ENCODE data around the gene TJAP1.

Gene TJAP1

GRCh38 chr6:43475516-43475915 is 1.9 kb upstream of the TJAP1 start:
- no peaks in the 10 kb centered on the region for H3K27me3 ChIP-seq (replicated peaks; ENCODE audit: control insufficient read depth, insufficient read depth, low read length, poor library complexity, severe bottlenecking)
- no peak overlapping the region for H3K4me3 ChIP-seq (ENCODE audit: insufficient read depth, low read depth, low read length, poor library complexity, severe bottlenecking)
- no peaks in the 10 kb centered on the region for H3K9me3 ChIP-seq (ENCODE audit: control insufficient read depth, low read length)
- no peak overlapping the region for H3K27ac ChIP-seq (ENCODE audit: insufficient read depth, low read length, poor library complexity, severe bottlenecking)
- DNase-seq: no peak
- H3K36me3 ChIP-seq (ENCODE audit: control insufficient read depth, insufficient read depth, low read length): no peaks in the 10 kb centered on the region
- peaks cover 14% of the 10 kb centered on the region for H3K4me1 ChIP-seq (ENCODE audit: control insufficient read depth, insufficient read depth, low read length, poor library complexity, severe bottlenecking)

GRCh38 chr6:43476746-43477145 is 624 bp upstream of the TJAP1 start:
- Histone ChIP-seq H3K4me3 (ENCODE audit: insufficient read depth, low read depth, low read length, poor library complexity, severe bottlenecking) (peak overlapping the region; percentile 92), H3K27ac (ENCODE audit: insufficient read depth, low read length, poor library complexity, severe bottlenecking) (peak overlapping the region; percentile 93), H3K27me3 (replicated peaks; ENCODE audit: control insufficient read depth, insufficient read depth, low read length, poor library complexity, severe bottlenecking) (no peaks in the 10 kb centered on the region), H3K9me3 (ENCODE audit: control insufficient read depth, low read length) (no peaks in the 10 kb centered on the region), H3K36me3 (ENCODE audit: control insufficient read depth, insufficient read depth, low read length) (no peaks in the 10 kb centered on the region), H3K4me1 (ENCODE audit: control insufficient read depth, insufficient read depth, low read length, poor library complexity, severe bottlenecking) (peaks cover 14% of the 10 kb centered on the region)
- no peak for DNase-seq

- Histone ChIP-seq H3K27me3 (replicated peaks; ENCODE audit: control insufficient read depth, insufficient read depth, low read length, poor library complexity, severe bottlenecking) (no peaks in the 10 kb centered on the region), H3K9me3 (ENCODE audit: control insufficient read depth, low read length) (no peaks in the 10 kb centered on the region), H3K4me3 (ENCODE audit: insufficient read depth, low read depth, low read length, poor library complexity, severe bottlenecking) (peak overlapping the region; percentile 92), H3K27ac (ENCODE audit: insufficient read depth, low read length, poor library complexity, severe bottlenecking) (peak overlapping the region; percentile 93), H3K36me3 (ENCODE audit: control insufficient read depth, insufficient read depth, low read length) (peaks cover 4% of the 10 kb centered on the region), H3K4me1 (ENCODE audit: control insufficient read depth, insufficient read depth, low read length, poor library complexity, severe bottlenecking) (peaks cover 14% of the 10 kb centered on the region)
- DNase-seq: no peak
Observed at GRCh38 chr6:43478008-43478372, 620 bp downstream of the TJAP1 start.

- no peak overlapping the region for H3K27ac ChIP-seq (ENCODE audit: insufficient read depth, low read length, poor library complexity, severe bottlenecking)
- no peaks in the 10 kb centered on the region for H3K9me3 ChIP-seq (ENCODE audit: control insufficient read depth, low read length)
- no peak overlapping the region for H3K4me3 ChIP-seq (ENCODE audit: insufficient read depth, low read depth, low read length, poor library complexity, severe bottlenecking)
- DNase-seq: no peak
- peaks cover 14% of the 10 kb centered on the region for H3K4me1 ChIP-seq (ENCODE audit: control insufficient read depth, insufficient read depth, low read length, poor library complexity, severe bottlenecking)
- no peaks in the 10 kb centered on the region for H3K27me3 ChIP-seq (replicated peaks; ENCODE audit: control insufficient read depth, insufficient read depth, low read length, poor library complexity, severe bottlenecking)
- H3K36me3 ChIP-seq (ENCODE audit: control insufficient read depth, insufficient read depth, low read length): peaks cover 4% of the 10 kb centered on the region
Observed at GRCh38 chr6:43481075-43481474, 3.7 kb downstream of the TJAP1 start.

GRCh38 chr6:43481591-43482236 is 4.3 kb downstream of the TJAP1 start:
- Histone ChIP-seq H3K27ac (ENCODE audit: insufficient read depth, low read length, poor library complexity, severe bottlenecking) (no peak overlapping the region), H3K4me1 (ENCODE audit: control insufficient read depth, insufficient read depth, low read length, poor library complexity, severe bottlenecking) (peaks cover 13% of the 10 kb centered on the region), H3K4me3 (ENCODE audit: insufficient read depth, low read depth, low read length, poor library complexity, severe bottlenecking) (no peak overlapping the region), H3K27me3 (replicated peaks; ENCODE audit: control insufficient read depth, insufficient read depth, low read length, poor library complexity, severe bottlenecking) (no peaks in the 10 kb centered on the region), H3K36me3 (ENCODE audit: control insufficient read depth, insufficient read depth, low read length) (peaks cover 4% of the 10 kb centered on the region), H3K9me3 (ENCODE audit: control insufficient read depth, low read length) (no peaks in the 10 kb centered on the region)
- no peak for DNase-seq

GRCh38 chr6:43488667-43489276 is 11.4 kb downstream of the TJAP1 start:
- Histone ChIP-seq H3K4me1 (ENCODE audit: control insufficient read depth, insufficient read depth, low read length, poor library complexity, severe bottlenecking) (no peaks in the 10 kb centered on the region), H3K9me3 (ENCODE audit: control insufficient read depth, low read length) (no peaks in the 10 kb centered on the region), H3K27me3 (replicated peaks; ENCODE audit: control insufficient read depth, insufficient read depth, low read length, poor library complexity, severe bottlenecking) (no peaks in the 10 kb centered on the region), H3K36me3 (ENCODE audit: control insufficient read depth, insufficient read depth, low read length) (peaks cover 10% of the 10 kb centered on the region), H3K4me3 (ENCODE audit: insufficient read depth, low read depth, low read length, poor library complexity, severe bottlenecking) (no peak overlapping the region), H3K27ac (ENCODE audit: insufficient read depth, low read length, poor library complexity, severe bottlenecking) (no peak overlapping the region)
- DNase-seq: no peak

- Histone ChIP-seq H3K27me3 (replicated peaks; ENCODE audit: control insufficient read depth, insufficient read depth, low read length, poor library complexity, severe bottlenecking) (no peaks in the 10 kb centered on the region), H3K9me3 (ENCODE audit: control insufficient read depth, low read length) (no peaks in the 10 kb centered on the region), H3K27ac (ENCODE audit: insufficient read depth, low read length, poor library complexity, severe bottlenecking) (no peak overlapping the region), H3K4me1 (ENCODE audit: control insufficient read depth, insufficient read depth, low read length, poor library complexity, severe bottlenecking) (no peaks in the 10 kb centered on the region), H3K36me3 (ENCODE audit: control insufficient read depth, insufficient read depth, low read length) (peaks cover 10% of the 10 kb centered on the region), H3K4me3 (ENCODE audit: insufficient read depth, low read depth, low read length, poor library complexity, severe bottlenecking) (no peak overlapping the region)
- DNase-seq: no peak
Observed at GRCh38 chr6:43489277-43490072, 12.1 kb downstream of the TJAP1 start.

- Histone ChIP-seq H3K27ac (ENCODE audit: insufficient read depth, low read length, poor library complexity, severe bottlenecking) (no peak overlapping the region), H3K4me3 (ENCODE audit: insufficient read depth, low read depth, low read length, poor library complexity, severe bottlenecking) (no peak overlapping the region), H3K27me3 (replicated peaks; ENCODE audit: control insufficient read depth, insufficient read depth, low read length, poor library complexity, severe bottlenecking) (no peaks in the 10 kb centered on the region), H3K36me3 (ENCODE audit: control insufficient read depth, insufficient read depth, low read length) (peaks cover 10% of the 10 kb centered on the region), H3K9me3 (ENCODE audit: control insufficient read depth, low read length) (no peaks in the 10 kb centered on the region), H3K4me1 (ENCODE audit: control insufficient read depth, insufficient read depth, low read length, poor library complexity, severe bottlenecking) (peaks cover 10% of the 10 kb centered on the region)
- no peak for DNase-seq
Observed at GRCh38 chr6:43490523-43490939, 13.2 kb downstream of the TJAP1 start.

- DNase-seq: no peak
- Histone ChIP-seq H3K9me3 (ENCODE audit: control insufficient read depth, low read length) (no peaks in the 10 kb centered on the region), H3K27me3 (replicated peaks; ENCODE audit: control insufficient read depth, insufficient read depth, low read length, poor library complexity, severe bottlenecking) (no peaks in the 10 kb centered on the region), H3K4me1 (ENCODE audit: control insufficient read depth, insufficient read depth, low read length, poor library complexity, severe bottlenecking) (peaks cover 14% of the 10 kb centered on the region), H3K36me3 (ENCODE audit: control insufficient read depth, insufficient read depth, low read length) (peaks cover 10% of the 10 kb centered on the region), H3K4me3 (ENCODE audit: insufficient read depth, low read depth, low read length, poor library complexity, severe bottlenecking) (no peak overlapping the region), H3K27ac (ENCODE audit: insufficient read depth, low read length, poor library complexity, severe bottlenecking) (no peak overlapping the region)
Observed at GRCh38 chr6:43491750-43492661, 14.6 kb downstream of the TJAP1 start.

Measured in effector memory CD4-positive, alpha-beta T cell (primary cell).